Peyer's patch (tissue), 4 donors: ENCODE measurements around the gene MUTYH. TPM values are rescaled to one million over a fixed set of nuclear protein-coding genes. Genes with fewer than 3 reads are reported as not detected.

Experiments
- DNase-seq, 3 donors: peaks; one replicate each; pipeline ENCODE4 v3.0.0-alpha.2; 2017 to 2019
- H3K27ac ChIP-seq, 4 donors: fragments of 200-600 bp; sonication (generic); one replicate each; pipeline ENCODE4 v1.5.1; 2016 to 2019
- H3K27me3 ChIP-seq, 2 donors: fragments of 200-600 bp; sonication (generic); one replicate each; pipeline ENCODE4 v1.5.1; 2019
- H3K36me3 ChIP-seq, 3 donors: fragments of 200-600 bp; sonication (generic); one replicate each; pipeline ENCODE4 v1.5.1; 2016 to 2019
- H3K4me1 ChIP-seq, 4 donors: fragments of 200-600 bp; sonication (generic); one replicate each; pipeline ENCODE4 v1.5.1; 2016 to 2019
- H3K4me3 ChIP-seq, 4 donors: fragments of 200-600 bp; sonication (generic); 1 replicate in 3 of 4; 2 replicates in 1 of 4; pipeline ENCODE4 v1.5.1; 2016 to 2019; ENCODE audit warnings: mild to moderate bottlenecking in 1 of 4
- H3K9me3 ChIP-seq, 4 donors: fragments of 200-600 bp; sonication (generic); one replicate each; pipeline ENCODE4 v1.5.1; 2016 to 2019; ENCODE audit warnings: mild to moderate bottlenecking in 1 of 4
- POLR2A ChIP-seq, 2 donors: fragments of 450-650 bp; IDR thresholded peaks; one replicate each; pipeline ENCODE4 v1.5.1; 2017; ENCODE audit warnings: antibody characterized with exemption in 2 of 2, mild to moderate bottlenecking in 2 of 2, moderate library complexity in 2 of 2
- total RNA-seq, 4 donors: library from RNA; depleted of rRNA; stranded (reverse); fragments of >200 nt; gene quantifications; one replicate each; pipeline ENCODE4 v1.1.0, GENCODE V29; 2016
- TF ChIP-seq, protein P1 (sequence below), 6 experiments: fragments of 450-650 bp in 4 of 6; fragments of 200-600 bp in 2 of 6; sonication (generic) in 1 of 6; IDR thresholded peaks; one replicate each; pipeline ENCODE4 v1.5.1; 2017 to 2019; ENCODE audit warnings: antibody characterized with exemption in 6 of 6, mild to moderate bottlenecking in 3 of 6, moderate library complexity in 1 of 6

Gene MUTYH
- total RNA-seq, 4 donors from 2014 or later: 28.1 to 73.1 (median 50.7) TPM

DNA sequence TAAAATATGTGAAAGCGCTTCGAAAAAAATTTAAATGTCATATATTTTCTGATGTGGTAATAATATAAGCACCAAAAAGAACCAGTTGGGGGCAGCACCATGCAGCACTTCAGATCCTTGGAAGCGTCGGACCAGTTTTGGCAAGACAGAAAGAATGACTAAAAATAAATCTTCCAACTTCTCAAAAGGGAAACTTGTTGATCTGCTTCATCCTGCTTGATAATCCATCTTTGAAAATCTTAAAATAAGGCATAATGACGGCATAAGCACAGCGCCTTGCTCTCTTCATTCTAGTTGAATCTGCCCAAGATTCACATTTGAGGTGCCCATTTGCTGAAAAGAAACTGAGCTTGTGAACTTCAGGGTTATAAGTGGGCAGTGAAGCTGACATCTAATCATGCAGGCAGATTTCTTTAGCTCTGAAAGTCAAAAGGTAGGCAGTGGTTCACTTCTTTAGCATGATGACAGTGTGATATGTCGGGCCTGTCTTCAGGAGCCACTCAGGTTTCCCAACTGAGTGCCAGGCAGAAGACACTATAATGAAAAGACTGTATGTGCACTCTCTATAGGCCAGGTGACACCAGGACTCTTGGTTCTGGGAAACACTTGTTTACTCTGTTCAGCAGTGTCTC lies 19.8 kb upstream of the MUTYH start:
- Histone ChIP-seq H3K9me3 (no peaks in the 10 kb centered on the region), H3K27me3 (no peaks in the 10 kb centered on the region), H3K36me3 (no peaks in the 10 kb centered on the region), H3K4me1 (peaks cover 0 to 20% (median 0%) of the 10 kb centered on the region in 4 donors), H3K4me3 (peak overlapping the region in 1 of 4 donors; percentile 8), H3K27ac (peak overlapping the region; percentile 35 to 60 (median 45))
- peak in 2 of 3 donors; percentile 70 to 84 for DNase-seq
- TF ChIP-seq, protein P1, sequence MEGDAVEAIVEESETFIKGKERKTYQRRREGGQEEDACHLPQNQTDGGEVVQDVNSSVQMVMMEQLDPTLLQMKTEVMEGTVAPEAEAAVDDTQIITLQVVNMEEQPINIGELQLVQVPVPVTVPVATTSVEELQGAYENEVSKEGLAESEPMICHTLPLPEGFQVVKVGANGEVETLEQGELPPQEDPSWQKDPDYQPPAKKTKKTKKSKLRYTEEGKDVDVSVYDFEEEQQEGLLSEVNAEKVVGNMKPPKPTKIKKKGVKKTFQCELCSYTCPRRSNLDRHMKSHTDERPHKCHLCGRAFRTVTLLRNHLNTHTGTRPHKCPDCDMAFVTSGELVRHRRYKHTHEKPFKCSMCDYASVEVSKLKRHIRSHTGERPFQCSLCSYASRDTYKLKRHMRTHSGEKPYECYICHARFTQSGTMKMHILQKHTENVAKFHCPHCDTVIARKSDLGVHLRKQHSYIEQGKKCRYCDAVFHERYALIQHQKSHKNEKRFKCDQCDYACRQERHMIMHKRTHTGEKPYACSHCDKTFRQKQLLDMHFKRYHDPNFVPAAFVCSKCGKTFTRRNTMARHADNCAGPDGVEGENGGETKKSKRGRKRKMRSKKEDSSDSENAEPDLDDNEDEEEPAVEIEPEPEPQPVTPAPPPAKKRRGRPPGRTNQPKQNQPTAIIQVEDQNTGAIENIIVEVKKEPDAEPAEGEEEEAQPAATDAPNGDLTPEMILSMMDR (IDR thresholded peaks at IDR 0.05): peak; percentile 43 to 80 (median 70)
- TF ChIP-seq POLR2A (IDR thresholded peaks at IDR 0.05): no peak

DNA sequence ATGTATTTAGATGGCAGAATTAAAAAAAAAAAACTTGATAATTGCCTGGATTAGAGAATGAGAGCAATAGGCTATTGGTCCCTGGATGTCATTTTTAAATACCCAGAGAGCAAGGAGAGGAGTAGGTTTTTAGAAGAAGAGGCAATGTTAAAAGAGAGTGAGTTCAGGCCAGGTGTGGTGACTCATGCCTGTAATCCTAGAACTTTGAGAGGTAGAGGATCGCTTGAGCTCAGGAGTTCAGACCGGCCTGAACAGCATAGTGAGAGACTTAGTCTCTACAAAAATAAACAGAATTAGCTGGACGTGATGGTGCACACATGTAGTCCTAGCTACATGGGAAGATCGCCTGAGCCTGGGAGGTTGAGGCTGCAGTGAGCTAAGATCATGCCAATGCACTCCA lies 15.9 kb upstream of the MUTYH start:
- H3K4me3 ChIP-seq: no peak overlapping the region
- peaks cover 0 to 14% (median 0%) of the 10 kb centered on the region in 4 donors for H3K4me1 ChIP-seq
- H3K9me3 ChIP-seq: no peaks in the 10 kb centered on the region
- H3K27ac ChIP-seq: peak overlapping the region in 2 of 4 donors; percentile 27 to 34
- TF ChIP-seq, protein P1 (IDR thresholded peaks at IDR 0.05): no peak
- no peak for TF ChIP-seq POLR2A (IDR thresholded peaks at IDR 0.05)
- no peak for DNase-seq
- no peaks in the 10 kb centered on the region for H3K27me3 ChIP-seq
- H3K36me3 ChIP-seq: peaks cover 0 to 5% (median 0%) of the 10 kb centered on the region in 3 donors

DNA sequence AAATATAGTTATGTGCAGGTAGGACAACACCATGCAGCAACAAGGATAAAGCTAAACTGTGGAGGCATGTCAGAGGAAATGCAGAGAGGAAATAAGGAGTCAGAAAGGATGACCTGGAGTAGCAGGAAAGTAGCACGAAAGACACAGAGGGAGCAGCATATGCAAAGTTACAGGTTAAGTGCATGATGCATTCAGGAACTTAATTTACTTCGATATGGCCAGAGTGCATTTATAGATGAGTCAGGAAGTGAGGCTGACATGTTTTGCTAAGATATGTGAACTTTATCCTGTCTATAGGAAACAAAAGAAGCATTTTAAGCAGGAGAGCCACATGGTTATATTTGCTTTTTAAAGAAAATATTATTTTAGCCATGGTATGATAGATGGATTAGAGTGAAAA lies 15.4 kb upstream of the MUTYH start:
- Histone ChIP-seq H3K4me3 (no peak overlapping the region), H3K4me1 (peaks cover 0 to 8% (median 0%) of the 10 kb centered on the region in 4 donors), H3K9me3 (no peaks in the 10 kb centered on the region), H3K36me3 (peaks cover 0 to 5% (median 0%) of the 10 kb centered on the region in 3 donors), H3K27me3 (no peaks in the 10 kb centered on the region), H3K27ac (peak overlapping the region in 2 of 4 donors; percentile 10 to 34)
- TF ChIP-seq, protein P1 (IDR thresholded peaks at IDR 0.05): no peak
- no peak for TF ChIP-seq POLR2A (IDR thresholded peaks at IDR 0.05)
- no peak for DNase-seq

DNA sequence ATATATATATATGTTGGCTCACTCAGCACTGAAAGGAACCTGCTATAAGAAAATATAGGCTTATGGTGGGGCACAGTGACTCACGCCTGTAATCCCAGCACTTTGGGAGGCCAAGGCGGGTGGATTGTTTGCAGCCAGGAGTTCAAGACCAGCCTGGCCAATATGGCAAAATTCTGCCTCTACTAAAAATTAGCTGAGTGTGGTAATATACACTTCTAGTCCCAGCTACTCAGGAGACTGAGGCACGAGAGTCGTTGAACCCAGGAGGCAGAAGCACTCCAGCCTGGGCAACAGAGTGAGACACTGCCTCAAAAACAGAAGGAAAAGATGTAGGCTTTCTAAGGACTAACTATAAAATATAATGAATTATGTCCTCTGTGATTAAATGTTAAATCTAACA lies 14.6 kb upstream of the MUTYH start:
- peaks cover 0 to 5% (median 0%) of the 10 kb centered on the region in 3 donors for H3K36me3 ChIP-seq
- no peaks in the 10 kb centered on the region for H3K27me3 ChIP-seq
- H3K4me3 ChIP-seq: no peak overlapping the region
- DNase-seq: no peak
- H3K4me1 ChIP-seq: peaks cover 0 to under 1% (median 0%) of the 10 kb centered on the region in 4 donors
- TF ChIP-seq, protein P1 (IDR thresholded peaks at IDR 0.05): no peak
- TF ChIP-seq POLR2A (IDR thresholded peaks at IDR 0.05): no peak
- H3K9me3 ChIP-seq: no peaks in the 10 kb centered on the region
- H3K27ac ChIP-seq: no peak overlapping the region

DNA sequence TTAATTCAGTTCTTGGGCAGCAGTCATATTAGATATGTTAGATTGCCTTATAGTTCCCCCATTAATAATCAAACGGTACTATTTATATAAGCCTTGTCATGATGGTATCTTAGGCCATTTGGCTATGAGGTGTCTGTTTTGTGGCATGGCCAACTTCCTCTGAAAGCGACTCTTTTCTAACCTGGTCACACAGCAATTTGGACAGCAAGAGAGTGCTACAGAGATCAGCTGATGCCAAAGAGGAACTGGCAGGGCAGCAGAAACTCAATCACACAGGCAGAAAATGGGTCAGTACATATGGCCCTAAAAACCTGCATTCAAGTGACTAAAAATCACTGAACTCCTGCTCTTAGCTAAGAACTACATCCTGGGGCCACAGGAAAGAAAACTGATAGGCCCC lies 13.4 kb upstream of the MUTYH start:
- Histone ChIP-seq H3K27me3 (no peaks in the 10 kb centered on the region), H3K27ac (no peak overlapping the region), H3K4me3 (no peak overlapping the region), H3K4me1 (peaks cover 0 to 4% (median 0%) of the 10 kb centered on the region in 4 donors), H3K36me3 (peaks cover 0 to 5% (median 0%) of the 10 kb centered on the region in 3 donors), H3K9me3 (no peaks in the 10 kb centered on the region)
- TF ChIP-seq, protein P1 (IDR thresholded peaks at IDR 0.05): no peak
- TF ChIP-seq POLR2A (IDR thresholded peaks at IDR 0.05): no peak
- no peak for DNase-seq
